ENCODE measurements around the gene PKD2L1.
"Not testable (repeated sequence)": the region's sequence is repeated elsewhere in the genome, so short reads cannot be mapped to it uniquely, and the experiment has no call there.

DNA sequence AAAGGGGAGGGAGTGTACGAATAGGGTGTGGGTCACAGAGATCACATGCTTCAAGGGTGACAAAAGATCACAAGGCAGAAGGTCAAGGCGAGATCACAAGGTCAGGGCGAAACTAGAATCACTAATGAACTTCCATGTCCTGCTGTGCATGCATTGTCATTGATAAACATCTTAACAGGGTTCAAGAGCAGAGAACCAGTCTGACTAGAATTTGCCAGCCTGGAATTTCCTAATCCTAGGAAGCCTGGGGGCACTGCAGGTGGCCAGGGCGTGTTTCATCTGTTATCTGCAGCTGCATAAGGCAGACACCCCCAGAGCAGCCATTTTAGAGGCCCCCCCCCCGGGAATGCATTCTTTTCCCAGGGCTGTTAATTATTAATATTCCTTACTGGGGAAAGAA, 28.9 kb downstream of the PKD2L1 start:
- TF ChIP-seq SUZ12 (IDR thresholded peaks at IDR 0.05; ENCODE audit: extremely low read depth, insufficient read depth, insufficient read length); ZNF274 (IDR thresholded peaks at IDR 0.05; ENCODE audit: low read depth, low read length); YY1 (IDR thresholded peaks at IDR 0.05; ENCODE audit: insufficient read depth, insufficient read length): not testable (repeated sequence)
